GM06990 (cell line): ENCODE results near the gene ERAP2.
A peak's percentile ranks its signal among the peaks of the same experiment; 100 is the strongest.

Source experiments
- DNase-seq: peaks from one replicate; pipeline ENCODE4 v3.0.0-alpha.2; 2011; ENCODE audit not compliant: insufficient read length; ENCODE audit errors: extremely low read depth
- H3K27me3 ChIP-seq: replicated peaks from 2 replicates; pipeline ENCODE4 v1.6.0; 2011; ENCODE audit warnings: low read length; ENCODE audit not compliant: control insufficient read depth, insufficient read depth
- H3K36me3 ChIP-seq: 2 replicates; pipeline ENCODE4 v1.5.1; 2011; ENCODE audit warnings: low read length; ENCODE audit not compliant: control insufficient read depth, insufficient read depth
- H3K4me3 ChIP-seq: replicated peaks from 2 replicates; pipeline ENCODE4 v1.5.1; 2011; ENCODE audit warnings: low read depth, mild to moderate bottlenecking, control low read depth, low read length
- TF ChIP-seq, protein P1 (sequence below): IDR thresholded peaks from 2 replicates; pipeline ENCODE4 v1.5.1; 2011; ENCODE audit warnings: low read length, control low read depth, mild to moderate bottlenecking, inconsistent platforms; ENCODE audit not compliant: insufficient read depth, poor library complexity, severe bottlenecking

ERAP2 gene

DNA sequence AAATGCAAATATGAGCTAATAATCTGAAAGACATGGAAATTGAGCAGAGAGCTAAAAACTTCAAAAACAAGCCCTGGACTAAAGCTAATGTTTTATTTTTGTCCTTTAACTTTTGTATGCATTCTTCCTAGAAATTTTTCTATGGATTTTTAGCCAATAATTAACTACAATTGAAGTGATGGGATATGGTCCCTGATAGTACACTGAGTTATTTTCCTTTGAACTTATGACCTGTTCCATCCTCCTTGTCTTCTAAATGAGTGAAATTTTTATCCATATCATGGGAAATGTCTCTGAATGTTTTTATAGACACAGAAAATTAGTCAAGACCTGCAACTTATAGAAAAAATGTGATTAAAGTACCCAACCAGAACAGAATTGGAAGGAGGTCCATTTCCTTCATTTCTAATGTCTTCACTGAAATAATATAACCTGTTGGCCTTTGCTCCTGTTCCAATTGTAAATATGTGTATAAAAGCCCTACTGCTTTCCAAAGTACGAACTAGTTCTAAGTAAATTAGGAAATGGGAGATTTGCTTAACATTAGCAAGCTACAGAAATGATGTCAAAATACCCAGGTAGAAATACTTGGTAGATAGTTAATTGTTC lies 11.3 kb upstream of the ERAP2 start:
- TF ChIP-seq, protein P1, sequence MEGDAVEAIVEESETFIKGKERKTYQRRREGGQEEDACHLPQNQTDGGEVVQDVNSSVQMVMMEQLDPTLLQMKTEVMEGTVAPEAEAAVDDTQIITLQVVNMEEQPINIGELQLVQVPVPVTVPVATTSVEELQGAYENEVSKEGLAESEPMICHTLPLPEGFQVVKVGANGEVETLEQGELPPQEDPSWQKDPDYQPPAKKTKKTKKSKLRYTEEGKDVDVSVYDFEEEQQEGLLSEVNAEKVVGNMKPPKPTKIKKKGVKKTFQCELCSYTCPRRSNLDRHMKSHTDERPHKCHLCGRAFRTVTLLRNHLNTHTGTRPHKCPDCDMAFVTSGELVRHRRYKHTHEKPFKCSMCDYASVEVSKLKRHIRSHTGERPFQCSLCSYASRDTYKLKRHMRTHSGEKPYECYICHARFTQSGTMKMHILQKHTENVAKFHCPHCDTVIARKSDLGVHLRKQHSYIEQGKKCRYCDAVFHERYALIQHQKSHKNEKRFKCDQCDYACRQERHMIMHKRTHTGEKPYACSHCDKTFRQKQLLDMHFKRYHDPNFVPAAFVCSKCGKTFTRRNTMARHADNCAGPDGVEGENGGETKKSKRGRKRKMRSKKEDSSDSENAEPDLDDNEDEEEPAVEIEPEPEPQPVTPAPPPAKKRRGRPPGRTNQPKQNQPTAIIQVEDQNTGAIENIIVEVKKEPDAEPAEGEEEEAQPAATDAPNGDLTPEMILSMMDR, result no peak
- DNase-seq, result no peak
- H3K36me3 ChIP-seq, result no peaks in the 10 kb centered on the region
- no peak overlapping the region for H3K4me3 ChIP-seq
- H3K27me3 ChIP-seq, result no peaks in the 10 kb centered on the region

DNA sequence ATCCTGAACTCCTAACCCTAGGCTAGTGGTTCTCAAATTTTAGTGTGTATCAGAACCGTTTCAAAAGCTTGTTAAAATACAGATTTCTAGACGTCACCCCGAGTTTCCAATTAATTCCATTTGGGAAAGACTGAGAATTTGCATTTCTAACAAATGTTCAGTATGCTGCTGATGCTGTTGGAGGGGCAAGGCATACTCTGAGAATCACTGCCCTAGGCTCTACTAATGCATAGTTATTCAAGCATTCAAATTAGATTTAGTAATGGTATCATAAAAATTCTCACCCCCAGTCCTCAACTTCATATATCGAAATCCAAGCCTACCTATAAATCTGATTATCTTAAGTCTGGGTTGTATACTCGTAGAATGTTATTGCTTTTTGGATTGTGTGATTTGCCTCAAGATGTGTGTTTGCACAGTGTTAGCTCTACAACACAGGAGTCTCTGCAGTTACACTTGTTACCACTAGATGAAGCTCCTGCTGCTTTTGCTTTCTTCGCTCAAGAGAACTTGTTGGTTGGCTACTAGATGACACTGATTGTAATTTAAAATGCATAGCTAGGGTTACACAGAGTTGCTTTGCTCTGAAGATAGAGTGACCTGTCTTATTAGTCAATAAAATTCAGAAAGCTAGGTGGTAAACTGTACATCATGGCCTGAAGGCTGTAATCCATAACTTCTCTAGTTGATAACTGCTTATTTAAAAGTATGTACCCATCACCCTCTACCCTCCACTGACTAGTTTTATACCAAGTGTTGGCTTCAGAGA lies 7.5 kb upstream of the ERAP2 start:
- TF ChIP-seq, protein P1, result peak; percentile 99
- no peaks in the 10 kb centered on the region for H3K27me3 ChIP-seq
- DNase-seq, result no peak
- no peaks in the 10 kb centered on the region for H3K36me3 ChIP-seq
- no peak overlapping the region for H3K4me3 ChIP-seq

DNA sequence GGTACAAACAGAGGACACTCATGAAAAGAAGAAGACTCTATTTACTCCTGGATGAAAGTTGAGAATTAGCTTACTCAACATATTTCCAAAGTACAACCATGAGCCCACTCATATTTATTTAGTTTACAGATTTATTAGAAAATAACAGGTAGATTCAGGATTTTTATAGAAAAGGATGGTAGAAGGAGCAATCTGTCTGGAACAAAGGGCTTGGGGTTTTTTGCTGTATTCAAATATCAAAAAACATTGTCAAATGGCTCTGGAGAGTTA lies 7.0 kb upstream of the ERAP2 start:
- no peak overlapping the region for H3K4me3 ChIP-seq
- TF ChIP-seq, protein P1, result no peak
- DNase-seq, result no peak
- no peaks in the 10 kb centered on the region for H3K36me3 ChIP-seq
- no peaks in the 10 kb centered on the region for H3K27me3 ChIP-seq

DNA sequence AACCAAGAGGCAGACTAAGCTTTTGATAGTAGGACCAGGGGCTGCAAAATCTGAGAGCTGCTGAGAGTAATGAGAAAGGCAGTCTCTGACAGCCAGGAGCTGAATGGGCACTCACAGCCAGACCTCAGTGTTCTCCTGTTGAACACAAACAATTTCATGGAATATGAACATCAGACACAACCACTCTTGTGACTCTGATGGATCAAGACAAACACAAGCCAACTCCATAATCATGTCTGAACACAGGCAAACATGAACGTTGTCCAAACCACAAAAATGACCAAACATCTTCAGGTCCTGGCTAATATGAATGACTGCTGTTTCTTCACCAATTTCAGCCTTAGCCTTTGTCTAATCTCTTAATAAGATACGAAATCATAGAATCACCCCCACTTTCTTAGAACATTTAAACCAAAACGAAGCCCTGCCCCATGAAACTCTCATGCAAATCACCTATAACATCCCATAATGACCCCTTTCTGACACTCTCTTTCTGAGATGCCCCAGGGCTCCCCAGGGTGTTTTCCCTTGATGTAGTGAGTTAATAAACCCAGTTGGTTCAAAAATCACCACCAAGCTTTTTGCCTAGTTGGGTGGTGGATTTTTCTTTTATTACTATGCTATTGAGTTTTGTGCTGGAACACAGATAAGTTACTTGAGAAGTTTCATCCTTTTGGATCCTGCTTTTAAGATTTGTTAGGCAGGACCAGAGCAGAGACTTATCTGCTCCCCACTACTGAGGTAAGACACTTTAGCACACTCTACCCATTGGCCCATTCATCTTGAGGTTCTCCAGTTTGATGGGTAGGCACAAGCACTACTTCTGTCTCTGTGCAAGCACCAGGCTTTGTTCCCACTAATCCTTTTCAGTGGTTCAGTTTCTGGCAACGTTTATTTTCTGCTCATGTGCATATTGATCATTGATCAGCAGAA lies 5.9 kb upstream of the ERAP2 start:
- no peaks in the 10 kb centered on the region for H3K36me3 ChIP-seq
- DNase-seq, result no peak
- no peaks in the 10 kb centered on the region for H3K27me3 ChIP-seq
- peak overlapping the region; percentile 18; the same call in 1 of the 2 replicates for H3K4me3 ChIP-seq
- TF ChIP-seq, protein P1, result no peak

DNA sequence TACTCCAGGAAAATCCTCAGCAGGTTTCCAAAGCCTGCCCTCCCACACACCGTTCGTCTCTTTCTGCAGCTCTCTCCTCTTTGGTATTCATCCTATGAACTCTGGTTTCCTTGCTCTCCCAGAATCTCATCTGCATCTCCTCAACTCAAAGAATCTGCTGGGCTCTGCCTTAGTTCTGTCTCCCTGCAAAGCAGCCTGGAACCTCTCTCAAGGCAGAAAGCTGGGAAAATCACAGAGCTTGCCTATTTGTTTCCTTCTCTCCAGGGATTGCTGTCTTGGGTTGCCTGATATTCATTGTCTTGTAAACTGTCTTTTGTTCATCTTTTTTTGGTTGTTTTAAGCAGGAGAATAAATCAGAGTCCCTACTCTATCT lies 5.3 kb upstream of the ERAP2 start:
- TF ChIP-seq, protein P1, result no peak
- Histone ChIP-seq H3K4me3 (peak overlapping the region; percentile 18; the same call in 1 of the 2 replicates), H3K27me3 (no peaks in the 10 kb centered on the region), H3K36me3 (no peaks in the 10 kb centered on the region)
- no peak for DNase-seq
